Activated B cell treated with CpG ODN at 0.5 μM for 24 hours (primary cell): ENCODE data around the gene LDLRAD3. TPM values are rescaled to one million over a fixed set of nuclear protein-coding genes. Genes with fewer than 3 reads are reported as not detected.
"Not testable (repeated sequence)": the region's sequence is repeated elsewhere in the genome, so short reads cannot be mapped to it uniquely, and the experiment has no call there.

Source experiments
- ATAC-seq: fragments of 200-7000 bp; cut with Tn5 transposase; one replicate; pipeline ENCODE4 v1.10.0; 2021; ENCODE audit warnings: low read depth, mild to moderate bottlenecking, moderate library complexity
- CTCF ChIA-PET: fragments of 350-600 bp; sonication (Branson Sonifier 250); formaldehyde crosslinking; loops from one replicate; lab custom pipeline; 2021; ENCODE audit warnings: antibody characterized with exemption; lab: Charles Lee
- POLR2A ChIA-PET: fragments of 350-600 bp; sonication (Branson Sonifier 250); formaldehyde crosslinking; loops from one replicate; lab custom pipeline; 2021; ENCODE audit warnings: antibody characterized with exemption; lab: Charles Lee
- DNase-seq: peaks from one replicate; pipeline ENCODE4 v3.0.0; 2022
- H3K27ac Mint-ChIP-seq: one replicate; pipeline ENCODE4 v1.8.0; 2020; ENCODE audit warnings: mixed read lengths
- H3K27me3 Mint-ChIP-seq: one replicate; pipeline ENCODE4 v1.8.0; 2021; ENCODE audit warnings: mixed read lengths
- H3K36me3 Mint-ChIP-seq: one replicate; pipeline ENCODE4 v1.8.0; 2021; ENCODE audit warnings: low read depth, mixed read lengths
- H3K4me1 Mint-ChIP-seq: one replicate; pipeline ENCODE4 v1.8.0; 2021; ENCODE audit warnings: mixed read lengths
- H3K4me3 Mint-ChIP-seq: one replicate; pipeline ENCODE4 v1.8.0; 2020; ENCODE audit warnings: mild to moderate bottlenecking, mixed read lengths
- H3K9me3 Mint-ChIP-seq: one replicate; pipeline ENCODE4 v1.8.0; 2020; ENCODE audit warnings: mixed read lengths
- intact Hi-C: fragments of 100-400 bp; cut with micrococcal nuclease; formaldehyde crosslinking; loops from one replicate; pipeline ENCODE4 v1.15.1; 2024
- total RNA-seq: library from RNA; stranded (reverse); gene quantifications from 2 replicates; pipeline ENCODE4 v1.2.3, GENCODE V29; 2022
- TF ChIP-seq, protein P1 (sequence below): fragments of 200-600 bp; IDR thresholded peaks from one replicate; pipeline ENCODE4 v1.8.0; 2022; ENCODE audit warnings: antibody characterized with exemption, mild to moderate bottlenecking

The LDLRAD3 gene
- total RNA-seq, 1 donor from 2014 or later = not detected

DNA sequence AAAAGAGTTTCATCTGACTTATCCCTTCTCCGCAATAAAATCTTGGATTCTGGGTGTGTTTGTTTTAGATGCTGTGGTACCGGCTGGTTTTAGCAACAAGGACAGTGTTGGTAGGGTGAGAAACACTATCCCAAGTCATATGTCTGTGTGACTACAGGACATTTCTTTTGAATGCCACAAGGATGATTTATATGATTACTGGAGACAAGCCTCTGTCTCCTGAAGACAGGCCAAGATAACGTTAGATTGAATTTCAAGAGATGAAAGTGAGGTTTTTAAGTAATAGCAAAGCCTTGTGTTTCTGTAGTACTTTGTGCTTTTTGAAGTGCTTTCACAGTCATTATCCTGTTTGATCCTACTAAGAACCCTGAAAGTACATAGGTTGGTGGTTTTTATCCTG, 243.8 kb downstream of the LDLRAD3 start:
- no peaks in the 10 kb centered on the region for H3K36me3 Mint-ChIP-seq
- no peaks in the 10 kb centered on the region for H3K4me1 Mint-ChIP-seq
- no peak overlapping the region for H3K27ac Mint-ChIP-seq
- DNase-seq (no peak), ATAC-seq (no peak)
- TF ChIP-seq, protein P1, sequence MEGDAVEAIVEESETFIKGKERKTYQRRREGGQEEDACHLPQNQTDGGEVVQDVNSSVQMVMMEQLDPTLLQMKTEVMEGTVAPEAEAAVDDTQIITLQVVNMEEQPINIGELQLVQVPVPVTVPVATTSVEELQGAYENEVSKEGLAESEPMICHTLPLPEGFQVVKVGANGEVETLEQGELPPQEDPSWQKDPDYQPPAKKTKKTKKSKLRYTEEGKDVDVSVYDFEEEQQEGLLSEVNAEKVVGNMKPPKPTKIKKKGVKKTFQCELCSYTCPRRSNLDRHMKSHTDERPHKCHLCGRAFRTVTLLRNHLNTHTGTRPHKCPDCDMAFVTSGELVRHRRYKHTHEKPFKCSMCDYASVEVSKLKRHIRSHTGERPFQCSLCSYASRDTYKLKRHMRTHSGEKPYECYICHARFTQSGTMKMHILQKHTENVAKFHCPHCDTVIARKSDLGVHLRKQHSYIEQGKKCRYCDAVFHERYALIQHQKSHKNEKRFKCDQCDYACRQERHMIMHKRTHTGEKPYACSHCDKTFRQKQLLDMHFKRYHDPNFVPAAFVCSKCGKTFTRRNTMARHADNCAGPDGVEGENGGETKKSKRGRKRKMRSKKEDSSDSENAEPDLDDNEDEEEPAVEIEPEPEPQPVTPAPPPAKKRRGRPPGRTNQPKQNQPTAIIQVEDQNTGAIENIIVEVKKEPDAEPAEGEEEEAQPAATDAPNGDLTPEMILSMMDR = no peak
- POLR2A ChIA-PET = no interaction called here
- peaks cover 4% of the 10 kb centered on the region for H3K9me3 Mint-ChIP-seq
- CTCF ChIA-PET = no interaction called here
- intact Hi-C loops = no loop called here
- no peaks in the 10 kb centered on the region for H3K27me3 Mint-ChIP-seq
- no peak overlapping the region for H3K4me3 Mint-ChIP-seq

DNA sequence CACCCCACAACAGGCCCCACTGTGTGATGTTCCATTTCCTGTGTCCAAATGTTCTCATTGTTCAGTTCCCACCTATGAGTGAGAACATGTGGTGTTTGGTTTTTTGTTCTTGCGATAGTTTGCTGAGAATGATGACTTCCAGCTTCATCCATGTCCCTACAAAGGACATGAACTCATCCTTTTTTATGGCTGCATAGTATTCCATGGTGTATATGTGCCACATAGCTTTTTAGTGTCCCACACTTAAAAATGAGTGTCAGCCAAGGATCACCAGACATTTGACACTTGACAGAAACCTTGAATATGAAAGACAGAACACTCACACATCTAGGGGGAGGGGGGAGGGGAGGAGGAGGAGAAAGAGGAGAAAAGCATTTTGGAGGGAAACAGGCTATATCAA, 245.9 kb downstream of the LDLRAD3 start:
- POLR2A ChIA-PET, H3K36me3 Mint-ChIP-seq, H3K4me3 Mint-ChIP-seq, intact Hi-C loops, CTCF ChIA-PET, DNase-seq, H3K27ac Mint-ChIP-seq, H3K27me3 Mint-ChIP-seq, H3K4me1 Mint-ChIP-seq, ATAC-seq, H3K9me3 Mint-ChIP-seq: not testable (repeated sequence)

DNA sequence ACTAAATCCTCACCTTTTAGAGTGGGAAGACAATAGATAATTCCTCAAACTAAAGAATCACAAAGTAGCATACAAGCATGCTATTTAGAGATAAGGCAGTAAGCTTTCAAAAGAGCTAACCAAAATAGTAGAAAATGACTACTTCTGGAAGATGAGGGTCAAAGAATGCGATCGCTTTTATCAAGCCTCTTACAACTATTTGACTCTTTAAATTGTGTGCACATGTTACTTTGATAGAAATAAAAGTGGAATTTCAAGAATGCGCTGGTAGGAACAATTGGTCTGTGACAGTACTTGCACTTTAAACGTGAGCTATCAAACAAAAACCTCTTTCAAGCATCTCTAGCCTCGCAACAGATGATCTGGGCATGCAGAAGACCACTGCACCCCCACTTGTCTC, 248.1 kb downstream of the LDLRAD3 start:
- CTCF ChIA-PET = no interaction called here
- POLR2A ChIA-PET = no interaction called here
- H3K9me3 Mint-ChIP-seq = peaks cover 4% of the 10 kb centered on the region
- H3K4me3 Mint-ChIP-seq = no peak overlapping the region
- H3K27ac Mint-ChIP-seq = no peak overlapping the region
- TF ChIP-seq, protein P1 = no peak
- H3K36me3 Mint-ChIP-seq = no peaks in the 10 kb centered on the region
- H3K27me3 Mint-ChIP-seq = peaks cover 3% of the 10 kb centered on the region
- no peak for ATAC-seq
- intact Hi-C loops = no loop called here
- DNase-seq = no peak
- no peaks in the 10 kb centered on the region for H3K4me1 Mint-ChIP-seq

DNA sequence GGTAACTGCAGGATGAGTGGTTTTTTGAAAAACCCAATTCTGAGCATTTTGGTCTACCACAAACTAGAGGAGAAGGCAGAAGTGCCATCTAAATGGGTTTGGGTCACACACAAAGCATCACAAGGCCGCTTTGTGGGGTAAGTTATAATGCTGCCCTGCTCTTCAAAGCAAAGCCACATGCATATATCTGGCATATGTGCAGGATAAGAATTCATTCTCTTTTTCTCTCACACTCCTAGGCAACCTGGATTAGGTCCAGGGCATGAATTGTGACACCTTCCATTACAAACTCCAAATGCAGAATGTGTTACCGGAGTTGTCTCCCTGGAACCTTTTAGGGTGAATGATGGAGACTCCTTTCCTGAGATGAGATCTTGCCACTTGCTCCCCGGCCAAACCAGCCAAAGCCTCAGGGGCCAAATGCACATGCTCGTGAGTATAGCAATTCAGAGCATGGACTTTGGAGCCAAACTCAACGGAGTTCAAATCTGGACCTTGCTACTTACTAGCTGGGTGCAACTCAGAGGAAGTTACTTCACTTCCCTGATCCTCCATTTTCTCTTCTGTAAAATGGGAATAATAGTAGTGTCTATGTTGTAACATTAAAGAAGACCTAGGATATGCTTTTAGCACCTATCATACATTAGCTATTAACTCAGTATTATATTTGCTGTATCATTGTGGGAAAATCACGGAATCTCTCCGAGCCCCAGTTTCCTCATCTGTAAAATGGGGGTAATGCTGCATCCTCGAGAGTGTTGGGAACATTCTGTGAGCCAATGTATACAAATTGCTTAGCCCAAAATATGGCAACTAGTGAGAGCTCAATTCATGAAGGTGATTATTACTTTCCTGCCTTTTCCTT, 248.8 kb downstream of the LDLRAD3 start:
- Mint-ChIP-seq H3K36me3 (no peaks in the 10 kb centered on the region), H3K4me1 (no peaks in the 10 kb centered on the region), H3K4me3 (no peak overlapping the region), H3K27ac (no peak overlapping the region), H3K27me3 (peaks cover 3% of the 10 kb centered on the region), H3K9me3 (peaks cover 4% of the 10 kb centered on the region)
- DNase-seq = no peak
- ATAC-seq = no peak
- ChIA-PET POLR2A (no interaction called here), CTCF (no interaction called here)
- TF ChIP-seq, protein P1 = no peak
- intact Hi-C loops = no loop called here

DNA sequence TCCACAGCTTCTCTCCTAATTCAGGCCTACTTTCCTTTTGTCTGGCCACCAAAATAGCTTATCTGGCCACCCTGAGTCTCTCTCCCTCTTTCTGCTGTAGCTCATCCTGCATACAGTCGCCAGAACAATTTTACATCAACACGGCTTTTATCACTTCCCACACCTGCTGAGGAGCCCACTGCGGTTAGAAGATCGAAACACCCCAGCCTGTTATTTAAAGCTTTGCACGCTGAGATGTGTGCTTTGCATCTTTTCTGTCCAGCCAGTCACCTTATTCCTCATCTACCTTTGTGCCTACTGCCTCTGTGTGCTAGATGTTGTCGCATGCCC, 249.4 kb downstream of the LDLRAD3 start:
- CTCF ChIA-PET = no interaction called here
- no peaks in the 10 kb centered on the region for H3K4me1 Mint-ChIP-seq
- H3K4me3 Mint-ChIP-seq = no peak overlapping the region
- H3K9me3 Mint-ChIP-seq = peaks cover 4% of the 10 kb centered on the region
- H3K27ac Mint-ChIP-seq = no peak overlapping the region
- DNase-seq (no peak), ATAC-seq (no peak)
- intact Hi-C loops = no loop called here
- TF ChIP-seq, protein P1 = no peak
- POLR2A ChIA-PET = no interaction called here
- H3K27me3 Mint-ChIP-seq = peaks cover 6% of the 10 kb centered on the region
- no peaks in the 10 kb centered on the region for H3K36me3 Mint-ChIP-seq
